ENCODE results near the gene TOMM34. TPM values are rescaled to one million over a fixed set of nuclear protein-coding genes. Genes with fewer than 3 reads are reported as not detected.

Gene TOMM34
- total and polyA plus RNA-seq, 11 donors: 5.4 to 27.4 (median 12.7) TPM

DNA sequence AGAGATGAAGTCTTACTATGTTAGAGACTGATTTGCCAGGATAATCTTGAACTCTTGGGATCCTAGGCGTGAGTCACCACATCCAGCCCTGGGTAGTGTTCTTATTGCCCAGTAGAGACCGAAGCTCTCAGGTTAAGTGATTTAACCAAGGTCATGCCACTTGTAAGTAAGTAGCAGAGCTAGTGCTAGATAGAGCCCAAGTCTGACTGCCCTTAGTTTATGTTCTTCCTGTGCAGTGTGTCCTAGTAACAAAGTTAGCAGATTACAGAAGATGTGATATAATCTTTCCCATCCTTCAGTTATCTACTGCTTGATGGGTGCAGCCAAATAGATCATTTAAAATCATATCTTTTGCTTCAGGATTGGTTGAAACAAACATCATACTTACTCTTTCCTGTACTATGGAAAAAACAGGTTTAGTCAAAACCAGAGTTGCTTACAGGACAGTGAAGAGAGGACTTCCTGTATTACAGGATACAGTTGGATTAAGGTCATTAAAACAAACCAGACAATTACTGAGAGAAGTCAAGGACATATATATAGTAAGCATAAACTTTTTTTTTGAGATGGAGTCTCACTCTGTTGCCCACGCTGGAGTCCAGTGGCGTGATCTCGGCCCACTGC is 59.9 kb downstream of the TOMM34 start:
- H3K36me3 ChIP-seq: peaks cover 0 to 63% (median 45%) of the 10 kb centered on the region in 9 donors
- peaks cover 4 to 56% (median 34%) of the 10 kb centered on the region in 12 donors for H3K4me1 ChIP-seq
- no peaks in the 10 kb centered on the region for H3K27me3 ChIP-seq
- no peak overlapping the region for H3K4me3 ChIP-seq
- no peaks in the 10 kb centered on the region for H3K9me3 ChIP-seq
- ATAC-seq (no peak), DNase-seq (no peak)
- intact Hi-C loops (cut with DNase I): no loop called here
- H3K27ac ChIP-seq: no peak overlapping the region
- WGBS, 4 donors: 82 to 90% (median 85%) methylated on average over 5 of the region's 5 CpGs
- TF ChIP-seq POLR2A (IDR thresholded peaks at IDR 0.05): no peak
- TF ChIP-seq, protein P1, sequence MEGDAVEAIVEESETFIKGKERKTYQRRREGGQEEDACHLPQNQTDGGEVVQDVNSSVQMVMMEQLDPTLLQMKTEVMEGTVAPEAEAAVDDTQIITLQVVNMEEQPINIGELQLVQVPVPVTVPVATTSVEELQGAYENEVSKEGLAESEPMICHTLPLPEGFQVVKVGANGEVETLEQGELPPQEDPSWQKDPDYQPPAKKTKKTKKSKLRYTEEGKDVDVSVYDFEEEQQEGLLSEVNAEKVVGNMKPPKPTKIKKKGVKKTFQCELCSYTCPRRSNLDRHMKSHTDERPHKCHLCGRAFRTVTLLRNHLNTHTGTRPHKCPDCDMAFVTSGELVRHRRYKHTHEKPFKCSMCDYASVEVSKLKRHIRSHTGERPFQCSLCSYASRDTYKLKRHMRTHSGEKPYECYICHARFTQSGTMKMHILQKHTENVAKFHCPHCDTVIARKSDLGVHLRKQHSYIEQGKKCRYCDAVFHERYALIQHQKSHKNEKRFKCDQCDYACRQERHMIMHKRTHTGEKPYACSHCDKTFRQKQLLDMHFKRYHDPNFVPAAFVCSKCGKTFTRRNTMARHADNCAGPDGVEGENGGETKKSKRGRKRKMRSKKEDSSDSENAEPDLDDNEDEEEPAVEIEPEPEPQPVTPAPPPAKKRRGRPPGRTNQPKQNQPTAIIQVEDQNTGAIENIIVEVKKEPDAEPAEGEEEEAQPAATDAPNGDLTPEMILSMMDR (IDR thresholded peaks at IDR 0.05): no peak

DNA sequence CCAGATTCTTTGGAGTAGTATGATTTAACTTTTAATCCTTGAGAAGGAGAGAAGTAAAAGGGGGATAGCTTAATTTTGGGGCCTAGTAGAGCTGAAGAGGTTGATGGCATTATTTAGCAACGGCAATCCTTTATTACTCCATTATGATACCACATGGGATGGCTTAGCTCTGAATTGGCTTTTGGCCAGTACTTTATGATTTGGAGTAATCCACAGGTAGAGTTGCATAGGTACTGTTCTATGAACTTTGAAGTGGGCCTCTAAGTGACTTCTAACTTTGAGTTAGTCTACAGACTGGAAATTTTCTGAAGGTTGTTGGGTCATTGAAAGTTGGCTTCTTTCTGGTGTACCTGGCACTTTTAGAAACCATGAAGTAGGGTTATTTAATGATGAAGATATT is 63.1 kb downstream of the TOMM34 start:
- intact Hi-C loops (cut with DNase I): loop anchor here in 1 of 10 donors (10.0 kb wide), 1 partner anchor 392 kb away; no protein-coding TSS in a partner anchor

DNA sequence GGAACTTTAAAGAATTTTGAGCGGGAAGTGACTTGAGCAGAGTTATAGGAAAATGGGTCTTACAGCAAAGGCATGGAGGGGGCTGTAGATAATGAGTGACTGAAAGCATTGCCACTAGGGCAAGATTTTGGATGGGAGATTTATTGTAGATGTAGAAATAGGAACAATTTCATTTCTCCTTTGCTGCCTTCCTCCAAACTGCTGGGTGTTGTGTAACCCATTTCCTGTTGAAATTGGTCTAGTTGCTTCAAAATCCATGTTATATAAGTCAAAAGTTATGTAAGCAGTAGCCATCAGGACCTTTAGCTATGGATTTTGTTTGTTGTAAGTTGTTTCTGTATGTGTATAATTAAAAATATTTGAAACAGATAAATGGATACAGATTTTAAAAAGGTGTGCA is 63.6 kb downstream of the TOMM34 start:
- intact Hi-C loops (cut with DNase I): loop anchor here in 1 of 10 donors (10.0 kb wide), 1 partner anchor 392 kb away; no protein-coding TSS in a partner anchor
- ATAC-seq: peak in 3 of 4 donors; percentile 18 to 44 (median 24)
- H3K4me1 ChIP-seq: peaks cover 6 to 90% (median 50%) of the 10 kb centered on the region in 12 donors
- H3K4me3 ChIP-seq: peak overlapping the region in 2 of 12 donors; percentile 2 to 9
- peak overlapping the region in 6 of 12 donors; percentile 8 to 53 (median 28) for H3K27ac ChIP-seq
- H3K36me3 ChIP-seq: peaks cover 0 to 39% (median 8%) of the 10 kb centered on the region in 9 donors
- DNase-seq: no peak
- no peak for TF ChIP-seq POLR2A (IDR thresholded peaks at IDR 0.05)
- TF ChIP-seq, protein P1 (IDR thresholded peaks at IDR 0.05): no peak
- WGBS, 4 donors: 44 to 84% (median 70%) methylated on average over 1 of the region's 1 CpG
- H3K9me3 ChIP-seq: no peaks in the 10 kb centered on the region
- H3K27me3 ChIP-seq: no peaks in the 10 kb centered on the region

More for the DNA sequence above, 63.1 kb downstream of the TOMM34 start:
- TF ChIP-seq, protein P1 (IDR thresholded peaks at IDR 0.05): no peak
- TF ChIP-seq POLR2A (IDR thresholded peaks at IDR 0.05): no peak
- H3K4me1 ChIP-seq: peaks cover 6 to 84% (median 47%) of the 10 kb centered on the region in 12 donors
- peak overlapping the region in 1 of 12 donors; percentile 2 for H3K4me3 ChIP-seq
- H3K27ac ChIP-seq: peak overlapping the region in 6 of 12 donors; percentile 7 to 53 (median 20)
- no peaks in the 10 kb centered on the region for H3K9me3 ChIP-seq
- WGBS, 4 donors: 66 to 80% (median 74%) methylated on average over 1 of the region's 1 CpG
- peaks cover 0 to 45% (median 13%) of the 10 kb centered on the region in 9 donors for H3K36me3 ChIP-seq
- H3K27me3 ChIP-seq: no peaks in the 10 kb centered on the region
- no peak for ATAC-seq
- DNase-seq: no peak

DNA sequence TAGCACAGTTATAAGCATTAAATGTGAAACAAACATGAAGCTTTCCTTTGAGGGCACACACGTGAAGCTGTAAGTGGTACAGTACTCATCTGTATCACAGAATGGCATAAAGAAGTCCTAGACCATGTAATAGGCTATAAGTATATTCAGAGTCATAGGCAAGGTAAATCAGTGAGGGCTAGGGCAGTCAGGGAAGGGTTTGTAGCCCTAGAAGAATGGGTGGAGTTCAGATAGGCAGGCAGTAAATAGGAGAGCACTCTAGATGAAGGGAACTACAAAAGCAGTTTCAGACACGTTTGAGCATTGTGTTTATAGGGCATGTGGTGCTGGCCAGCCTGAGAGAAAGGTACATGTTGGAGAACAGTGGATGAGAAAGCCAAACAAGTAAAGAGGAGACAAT is 65.2 kb downstream of the TOMM34 start:
- Histone ChIP-seq H3K9me3 (no peaks in the 10 kb centered on the region), H3K27ac (no peak overlapping the region), H3K4me1 (peaks cover 9 to 95% (median 52%) of the 10 kb centered on the region in 12 donors), H3K4me3 (no peak overlapping the region), H3K27me3 (no peaks in the 10 kb centered on the region), H3K36me3 (peaks cover 0 to 30% (median 0%) of the 10 kb centered on the region in 9 donors)
- intact Hi-C loops (cut with DNase I): loop anchor here in 1 of 10 donors (10.0 kb wide), 1 partner anchor 390 kb away; no protein-coding TSS in a partner anchor
- ATAC-seq (peak in 1 of 4 donors; percentile 52), DNase-seq (no peak)
- 54 to 71% (median 69%) methylated on average over 2 of the region's 2 CpGs for WGBS, 4 donors
- no peak for TF ChIP-seq POLR2A (IDR thresholded peaks at IDR 0.05)
- TF ChIP-seq, protein P1 (IDR thresholded peaks at IDR 0.05): no peak

Data from heart left ventricle (tissue), 16 donors.